A172 (cell line): ENCODE measurements around the gene ZDHHC15. TPM values are rescaled to one million over a fixed set of nuclear protein-coding genes. Genes with fewer than 3 reads are reported as not detected.

ENCODE experiments used
- total RNA-seq: library from RNA; depleted of rRNA; stranded (reverse); fragments of >200 nt; shearing (Covaris generic); gene quantifications from 2 replicates; pipeline ENCODE4 v1.2.3, GENCODE V29; 2014; rRNA removed

The ZDHHC15 gene
- total RNA-seq, 1 experiment from 2014 or later: not detected

Other genes with a start within 250 kb of the ZDHHC15 start
- 16.6 and 20.3 TPM in 2 replicates for gene UPRT, start 249.0 kb downstream of the ZDHHC15 start, total RNA-seq